Endothelial cell of umbilical vein (primary cell): ENCODE measurements around the gene VIPAS39. TPM values are rescaled to one million over a fixed set of nuclear protein-coding genes. Genes with fewer than 3 reads are reported as not detected.

Experiments
- BruUV-seq: library from RNA; stranded (reverse); fragments of 400-500 nt; replicated peaks from 2 replicates; lab custom pipeline; 2021; lab: Mats Ljungman, UMichigan
- CTCF ChIA-PET: fragments of 300-600, 350-600 bp; sonication (Branson Sonifier 250); formaldehyde crosslinking; loops from one replicate; lab custom pipeline; 2021; ENCODE audit warnings: antibody characterized with exemption, inconsistent platforms; lab: Charles Lee
- POLR2A ChIA-PET: fragments of 300-600, 350-600 bp; sonication (Branson Sonifier 250); formaldehyde crosslinking; loops from one replicate; lab custom pipeline; 2021; ENCODE audit warnings: antibody characterized with exemption, inconsistent platforms; lab: Charles Lee
- DNase-seq: peaks from one replicate; pipeline ENCODE4 v3.0.0-alpha.2; 2011; ENCODE audit warnings: low read depth, low spot score
- FAIRE-seq: peaks from 2 replicates; lab custom pipeline; 2011; peaks lifted over from hg19 to GRCh38; lab: Jason Lieb, UNC
- H2AFZ ChIP-seq: 2 replicates; pipeline ENCODE4 v1.6.0; 2012; ENCODE audit warnings: low read depth, low read length, control low read depth, inconsistent platforms
- H3K27ac ChIP-seq: 2 replicates; pipeline ENCODE4 v1.5.1; 2011; ENCODE audit warnings: low read depth, mild to moderate bottlenecking, control low read depth, low read length, moderate library complexity; ENCODE audit not compliant: insufficient read depth
- H3K27me3 ChIP-seq, 2 experiments: 2 replicates each; pipeline versions ENCODE4 v1.6.0 to v1.6.1; 2011; ENCODE audit warnings: low read length in 2 of 2, mixed read lengths in 1 of 2; ENCODE audit not compliant: control insufficient read depth in 2 of 2, insufficient read depth in 2 of 2
- H3K36me3 ChIP-seq, 2 experiments: 2 replicates in 1 of 2; 3 replicates in 1 of 2; pipeline ENCODE4 v1.5.1; 2011; ENCODE audit warnings: low read length in 2 of 2, mild to moderate bottlenecking in 1 of 2, moderate library complexity in 1 of 2; ENCODE audit not compliant: control insufficient read depth in 2 of 2, insufficient read depth in 2 of 2; ENCODE audit errors: extremely low read depth in 1 of 2
- H3K4me1 ChIP-seq: 3 replicates; pipeline ENCODE4 v1.5.1; 2011; ENCODE audit warnings: mild to moderate bottlenecking, low read length; ENCODE audit not compliant: control insufficient read depth, insufficient read depth; ENCODE audit errors: extremely low read depth
- H3K4me2 ChIP-seq: 2 replicates; pipeline ENCODE4 v1.6.1; 2011; ENCODE audit warnings: low read length, control low read depth, mixed read lengths; ENCODE audit not compliant: insufficient read depth
- H3K4me3 ChIP-seq, 3 experiments: fragments of 200-600 bp in 1 of 3; sonication (generic), shearing (Covaris generic) in 1 of 3; replicated peaks in 1 of 3; 2 replicates each; pipeline ENCODE4 v1.5.1; 2011 to 2016; ENCODE audit warnings: control low read depth in 3 of 3, low read length in 3 of 3, mild to moderate bottlenecking in 2 of 3, inconsistent platforms in 1 of 3, low read depth in 1 of 3, moderate library complexity in 1 of 3; ENCODE audit not compliant: insufficient read depth in 1 of 3
- H3K79me2 ChIP-seq: 2 replicates; pipeline ENCODE4 v1.6.0; 2012; ENCODE audit warnings: low read length, inconsistent platforms; ENCODE audit not compliant: control insufficient read depth, insufficient read depth
- H3K9ac ChIP-seq: replicated peaks from 2 replicates; pipeline ENCODE3; 2011; ENCODE audit warnings: low read length, control low read depth; ENCODE audit not compliant: insufficient read depth; ENCODE audit errors: extremely low read depth
- H3K9me1 ChIP-seq: replicated peaks from 3 replicates; pipeline ENCODE4 v1.6.0; 2011; ENCODE audit warnings: mild to moderate bottlenecking, low read length; ENCODE audit not compliant: control insufficient read depth, insufficient read depth; ENCODE audit errors: extremely low read depth
- H3K9me3 ChIP-seq: replicated peaks from 2 replicates; pipeline ENCODE4 v1.5.1; 2012; ENCODE audit warnings: low read length, inconsistent platforms; ENCODE audit not compliant: control insufficient read depth, insufficient read depth
- H4K20me1 ChIP-seq: replicated peaks from 2 replicates; pipeline ENCODE3; 2011; ENCODE audit warnings: mild to moderate bottlenecking, low read length; ENCODE audit not compliant: control insufficient read depth, insufficient read depth; ENCODE audit errors: extremely low read depth
- FOS ChIP-seq: IDR thresholded peaks from 2 replicates; pipeline ENCODE4 v1.6.1; 2011; ENCODE audit warnings: mild to moderate bottlenecking, low read length, moderate library complexity, borderline replicate concordance; ENCODE audit not compliant: insufficient read depth
- GATA2 ChIP-seq: IDR thresholded peaks from 2 replicates; pipeline ENCODE4 v1.7.0; 2011; ENCODE audit warnings: low read depth, mild to moderate bottlenecking, moderate library complexity, mixed read lengths, low read length; ENCODE audit not compliant: insufficient read length, insufficient read depth
- MYC ChIP-seq: IDR thresholded peaks from one replicate; pipeline ENCODE4 v1.6.1; 2011; ENCODE audit warnings: mild to moderate bottlenecking, low read depth, low read length
- POLR2A ChIP-seq: IDR thresholded peaks from 2 replicates; pipeline ENCODE4 v1.6.1; 2012; ENCODE audit warnings: low read depth, mild to moderate bottlenecking, control low read depth, low read length
- POLR2AphosphoS5 ChIP-seq: IDR thresholded peaks from 2 replicates; pipeline ENCODE4 v1.6.1; 2012; ENCODE audit warnings: low read depth, mild to moderate bottlenecking, control low read depth, low read length, moderate library complexity; ENCODE audit not compliant: insufficient read depth
- dilution Hi-C: fragments of 300-500 bp; cut with MboI; formaldehyde crosslinking; loops from one replicate; pipeline ENCODE4 v1.15.0; 2019; ENCODE audit warnings: low sequenced_read_pairs; ENCODE audit not compliant: extremely low pct_ligation_motif_present
- intact Hi-C: fragments of 100-400 bp; cut with micrococcal nuclease; formaldehyde crosslinking; loops from one replicate; pipeline ENCODE4 v1.10.0; 2022
- polyA plus RNA-seq, 4 experiments: library from polyadenylated mRNA; depleted of rRNA in 3 of 4; stranded (reverse) in 3 of 4; unstranded in 1 of 4; fragments of >200 nt; gene quantifications; 2 replicates each; pipeline versions ENCODE4 v1.2.1 to v1.2.3, GENCODE V29; 2011 to 2012; ENCODE audit warnings: missing spikeins in 1 of 4
- total RNA-seq: library from RNA; stranded (reverse); gene quantifications from 2 replicates; pipeline ENCODE4 v1.2.3, GENCODE V29; 2021

VIPAS39 gene
- total and polyA plus RNA-seq, 2 donors (not counting 3 experiments of a cell fraction or from before 2014, with no cell fraction given) = 24.2 to 28.2 TPM

- H2AFZ ChIP-seq = peak overlapping the region; percentile 81
- H3K36me3 ChIP-seq = peaks cover 18 to 19% of the 10 kb centered on the region in 2 experiments
- TF ChIP-seq GATA2 (peak; percentile 19), MYC (no peak)
- peak overlapping the region; percentile 76 for H3K27ac ChIP-seq
- peaks cover 21% of the 10 kb centered on the region for H3K4me1 ChIP-seq
- H3K9me1 ChIP-seq = no peaks in the 10 kb centered on the region
- ChIA-PET CTCF (interaction anchor here (0.5 to 3.8 kb wide), 35 partner anchors 10 to 594 kb away, joined by 3 to 75 read pairs (median 4); no protein-coding TSS in a partner anchor), POLR2A (interaction anchor here (0.7 kb wide), 1 partner anchor 137 kb away, joined by 3 read pairs; the partner anchor contains the start of gene GSTZ1)
- peak overlapping the region; percentile 94 for H3K4me2 ChIP-seq
- peaks cover 2% of the 10 kb centered on the region for H4K20me1 ChIP-seq
- no TSS peak for BruUV-seq
- FAIRE-seq (peak; percentile 28), DNase-seq (no peak)
- intact Hi-C loops (loop anchor here (1.0 to 5.0 kb wide), 5 partner anchors 84 to 361 kb away; partner anchors contain the start of genes ALKBH1, CIPC and SLIRP), dilution Hi-C loops (no loop called here)
- peaks cover 40% of the 10 kb centered on the region for H3K79me2 ChIP-seq
- no peaks in the 10 kb centered on the region for H3K27me3 ChIP-seq
- H3K9me3 ChIP-seq = no peaks in the 10 kb centered on the region
- H3K4me3 ChIP-seq = peak overlapping the region; percentile 45 to 86 (median 66)
- peak overlapping the region; percentile 87 for H3K9ac ChIP-seq
Observed at GRCh38 chr14:77458249-77458950, 999 bp upstream of the VIPAS39 start.

GRCh38 chr14:77457115-77457521 lies 283 bp downstream of the VIPAS39 start:
- Histone ChIP-seq H3K9me3 (no peaks in the 10 kb centered on the region), H4K20me1 (peaks cover 2% of the 10 kb centered on the region), H3K27me3 (no peaks in the 10 kb centered on the region), H3K27ac (peak overlapping the region; percentile 38), H3K4me1 (peaks cover 21% of the 10 kb centered on the region), H3K9ac (peak overlapping the region; percentile 87), H3K4me3 (peak overlapping the region; percentile 34 to 86 (median 66)), H3K4me2 (peak overlapping the region; percentile 81), H3K79me2 (peaks cover 40% of the 10 kb centered on the region), H3K9me1 (no peaks in the 10 kb centered on the region), H2AFZ (peak overlapping the region; percentile 71), H3K36me3 (peaks cover 7 to 14% of the 10 kb centered on the region in 2 experiments)
- DNase-seq (no peak), FAIRE-seq (no peak)
- TSS peak; percentile 68 for BruUV-seq
- ChIA-PET POLR2A (interaction anchor here (0.9 kb wide), 1 partner anchor 154 kb away, joined by 4 read pairs; no protein-coding TSS in a partner anchor), CTCF (interaction anchor here (1.1 to 3.8 kb wide), 5 partner anchors 20 to 156 kb away, joined by 4 to 75 read pairs (median 4); no protein-coding TSS in a partner anchor)
- TF ChIP-seq FOS = no peak
- no peak for TF ChIP-seq POLR2AphosphoS5
- TF ChIP-seq POLR2A = peak; percentile 95
- intact Hi-C loops (loop anchor here (1.0 to 5.0 kb wide), 6 partner anchors 80 to 360 kb away; partner anchors contain the start of genes CIPC, GSTZ1, SAMD15 and TMED8), dilution Hi-C loops (no loop called here)
